ENCODE results near the gene IQCM.

The IQCM gene

DNA sequence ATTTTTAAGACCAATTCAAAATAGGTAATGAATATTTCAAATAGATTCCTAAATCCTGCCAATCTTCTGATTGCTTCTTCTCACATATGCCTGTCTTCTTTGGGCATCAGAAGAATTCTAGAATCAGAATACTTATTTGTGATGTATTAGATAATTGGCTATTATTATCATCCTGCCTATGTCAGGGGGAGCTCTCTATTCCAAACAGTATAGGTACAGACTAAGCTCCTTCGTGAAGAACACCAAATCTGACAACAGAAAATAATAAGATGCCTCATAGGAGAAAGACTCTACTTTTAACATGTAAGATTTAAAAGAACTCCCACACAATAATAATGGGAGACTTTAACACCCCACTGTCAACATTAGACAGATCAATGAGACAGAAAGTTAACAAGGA lies at the start of gene IQCM:
TSS of gene IQCM (minus strand) at position 101 of the 400 bp plus-strand sequence. CDS start 73,152 bp downstream, outside the sequence.
- DNase-seq (ENCODE audit: low read depth in 2 of 2) = no peak
- TF ChIP-seq, protein P1, sequence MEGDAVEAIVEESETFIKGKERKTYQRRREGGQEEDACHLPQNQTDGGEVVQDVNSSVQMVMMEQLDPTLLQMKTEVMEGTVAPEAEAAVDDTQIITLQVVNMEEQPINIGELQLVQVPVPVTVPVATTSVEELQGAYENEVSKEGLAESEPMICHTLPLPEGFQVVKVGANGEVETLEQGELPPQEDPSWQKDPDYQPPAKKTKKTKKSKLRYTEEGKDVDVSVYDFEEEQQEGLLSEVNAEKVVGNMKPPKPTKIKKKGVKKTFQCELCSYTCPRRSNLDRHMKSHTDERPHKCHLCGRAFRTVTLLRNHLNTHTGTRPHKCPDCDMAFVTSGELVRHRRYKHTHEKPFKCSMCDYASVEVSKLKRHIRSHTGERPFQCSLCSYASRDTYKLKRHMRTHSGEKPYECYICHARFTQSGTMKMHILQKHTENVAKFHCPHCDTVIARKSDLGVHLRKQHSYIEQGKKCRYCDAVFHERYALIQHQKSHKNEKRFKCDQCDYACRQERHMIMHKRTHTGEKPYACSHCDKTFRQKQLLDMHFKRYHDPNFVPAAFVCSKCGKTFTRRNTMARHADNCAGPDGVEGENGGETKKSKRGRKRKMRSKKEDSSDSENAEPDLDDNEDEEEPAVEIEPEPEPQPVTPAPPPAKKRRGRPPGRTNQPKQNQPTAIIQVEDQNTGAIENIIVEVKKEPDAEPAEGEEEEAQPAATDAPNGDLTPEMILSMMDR (IDR thresholded peaks at IDR 0.05; ENCODE audit: low read depth, low read length) = no peak
- H3K4me3 ChIP-seq (replicated peaks in 1 of 2; ENCODE audit: low read depth in 2 of 2, low read length in 2 of 2) = no peak within 1 kb of the TSS

GRCh38 chr4:149857446-149857845 lies 41.8 kb upstream of the IQCM start:
- TF ChIP-seq, protein P1 (IDR thresholded peaks at IDR 0.05; ENCODE audit: low read depth, low read length) = no peak
- no peak for DNase-seq (ENCODE audit: low read depth in 2 of 2)
- no peak overlapping the region for H3K4me3 ChIP-seq (replicated peaks in 1 of 2; ENCODE audit: low read depth in 2 of 2, low read length in 2 of 2)

- H3K4me3 ChIP-seq (replicated peaks in 1 of 2; ENCODE audit: low read depth in 2 of 2, low read length in 2 of 2) = no peak overlapping the region
- TF ChIP-seq, protein P1 (IDR thresholded peaks at IDR 0.05; ENCODE audit: low read depth, low read length) = no peak
- no peak for DNase-seq (ENCODE audit: low read depth in 2 of 2)
Observed at GRCh38 chr4:149845743-149846142, 30.1 kb upstream of the IQCM start.

DNA sequence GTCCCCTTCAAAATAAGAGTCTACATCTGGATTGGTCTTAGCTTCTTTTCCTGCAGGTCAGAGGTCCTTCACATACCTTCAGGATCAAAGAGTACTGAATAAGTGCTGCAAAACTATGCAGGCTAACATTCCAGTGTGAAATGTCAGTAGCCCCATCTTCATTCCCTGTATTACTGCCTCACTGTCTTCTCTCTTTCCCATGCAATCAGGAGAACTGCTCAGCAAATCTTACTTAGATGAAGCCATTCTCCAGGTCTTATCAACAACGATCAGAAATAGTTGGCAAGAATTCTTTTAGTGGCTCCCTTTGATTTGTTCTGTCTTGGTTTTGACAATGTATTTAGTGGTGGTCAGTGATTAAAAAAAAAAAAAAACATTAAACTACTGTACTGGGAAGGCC lies 26.0 kb upstream of the IQCM start:
- H3K4me3 ChIP-seq (replicated peaks in 1 of 2; ENCODE audit: low read depth in 2 of 2, low read length in 2 of 2) = no peak overlapping the region
- no peak for DNase-seq (ENCODE audit: low read depth in 2 of 2)
- TF ChIP-seq, protein P1 (IDR thresholded peaks at IDR 0.05; ENCODE audit: low read depth, low read length) = no peak

- TF ChIP-seq, protein P1 (IDR thresholded peaks at IDR 0.05; ENCODE audit: low read depth, low read length) = no peak
- no peak for DNase-seq (ENCODE audit: low read depth in 2 of 2)
- H3K4me3 ChIP-seq (replicated peaks in 1 of 2; ENCODE audit: low read depth in 2 of 2, low read length in 2 of 2) = no peak overlapping the region
Observed at GRCh38 chr4:149838036-149838435, 22.4 kb upstream of the IQCM start.

DNA sequence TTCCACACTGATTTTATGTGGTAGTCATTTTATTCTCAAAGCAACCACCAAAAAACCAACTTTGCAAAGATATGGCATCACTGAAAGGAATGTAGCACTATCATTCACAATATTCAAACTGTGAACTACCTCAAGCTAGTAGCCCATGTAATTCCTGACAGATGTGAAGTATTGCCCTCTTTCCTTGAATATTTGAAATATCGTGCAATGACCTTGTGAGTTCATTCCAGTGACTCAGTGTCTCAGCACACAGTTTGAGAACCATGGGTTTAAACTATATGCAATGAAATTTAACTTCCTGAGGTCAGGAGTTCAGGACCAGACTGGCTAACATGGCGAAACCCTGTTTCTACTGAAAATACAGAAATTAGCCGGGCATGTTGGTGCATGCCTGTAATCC lies 20.9 kb upstream of the IQCM start:
- peak in 1 of 2 donors; percentile 22 for DNase-seq (ENCODE audit: low read depth in 2 of 2)
- no peak overlapping the region for H3K4me3 ChIP-seq (replicated peaks in 1 of 2; ENCODE audit: low read depth in 2 of 2, low read length in 2 of 2)
- TF ChIP-seq, protein P1 (IDR thresholded peaks at IDR 0.05; ENCODE audit: low read depth, low read length) = no peak

DNA sequence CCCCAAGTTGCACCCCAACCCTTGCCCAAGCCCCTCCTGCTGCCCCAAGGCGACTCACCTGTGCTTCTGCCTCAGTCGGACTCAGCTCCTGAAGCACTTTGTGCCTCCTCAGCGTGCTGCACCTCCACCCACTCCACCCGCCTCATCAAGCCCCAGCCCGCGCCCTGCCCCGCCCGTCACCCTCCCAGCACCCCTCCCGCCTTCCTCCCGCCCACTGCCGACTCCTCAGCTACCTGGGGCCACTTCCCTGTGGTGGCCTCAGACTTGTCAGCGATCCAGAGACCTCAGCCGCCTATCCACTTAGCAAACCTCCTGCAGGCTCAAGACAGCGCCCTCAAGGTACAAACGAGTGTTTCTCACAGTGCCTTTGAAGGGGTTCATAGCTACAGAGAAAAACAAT lies 19.6 kb upstream of the IQCM start:
- no peak overlapping the region for H3K4me3 ChIP-seq (replicated peaks in 1 of 2; ENCODE audit: low read depth in 2 of 2, low read length in 2 of 2)
- DNase-seq (ENCODE audit: low read depth in 2 of 2) = no peak
- TF ChIP-seq, protein P1 (IDR thresholded peaks at IDR 0.05; ENCODE audit: low read depth, low read length) = no peak
